Activated CD8-positive, alpha-beta memory T cell treated with anti-CD3 and anti-CD28 coated beads for 36 hours (primary cell): ENCODE measurements around the gene SHISA8. TPM values are rescaled to one million over a fixed set of nuclear protein-coding genes. Genes with fewer than 3 reads are reported as not detected.

Source experiments
- total RNA-seq, 2 experiments: library from RNA; stranded (reverse); gene quantifications; one replicate each; pipeline ENCODE4 v1.2.3, GENCODE V29; 2021

The SHISA8 gene
- total RNA-seq, 2 experiments from 2014 or later, result 1.1 to 1.7 TPM

Other genes with a start within 250 kb of the SHISA8 start
- gene SNU13, start 226.2 kb downstream of the SHISA8 start, total RNA-seq, result 100 to 1,000 TPM; 329 to 338 TPM
- gene MEI1, start 215.6 kb downstream of the SHISA8 start, total RNA-seq, result 10 to 100 TPM; 24.0 to 31.1 TPM
- gene CCDC134, start 114.4 kb downstream of the SHISA8 start, total RNA-seq, result 10 to 100 TPM; 16.3 to 17.2 TPM
- 100 to 1,000 TPM; 103 to 104 TPM for gene SREBF2, start 82.0 kb downstream of the SHISA8 start, total RNA-seq
- 1 to 10 TPM; 3.6 to 3.9 TPM for gene TNFRSF13C, start 11.7 kb upstream of the SHISA8 start, total RNA-seq
- gene CENPM, start 32.1 kb upstream of the SHISA8 start, total RNA-seq, result 10 to 100 TPM; 80.8 to 84.9 TPM
- under 1 TPM; 0.36 to 0.55 TPM for gene SEPTIN3, start 54.4 kb upstream of the SHISA8 start, total RNA-seq
- under 1 TPM; 0.36 to 0.42 TPM for gene WBP2NL, start 83.7 kb upstream of the SHISA8 start, total RNA-seq
- gene NAGA, start 155.7 kb upstream of the SHISA8 start, total RNA-seq, result 10 to 100 TPM; 20.0 to 20.9 TPM
- 1 to 10 TPM; 3.0 to 3.2 TPM for gene PHETA2, start 159.2 kb upstream of the SHISA8 start, total RNA-seq
- gene SMDT1, start 164.6 kb upstream of the SHISA8 start, total RNA-seq, result 10 to 100 TPM; 63.5 to 66.3 TPM
- gene NDUFA6, start 175.7 kb upstream of the SHISA8 start, total RNA-seq, result 100 to 1,000 TPM; 109 to 112 TPM
- 1 to 10 TPM; 1.2 to 1.4 TPM for gene CYP2D6, start 215.7 kb upstream of the SHISA8 start, total RNA-seq